ENCODE results near the gene LRIG2.

DNA sequence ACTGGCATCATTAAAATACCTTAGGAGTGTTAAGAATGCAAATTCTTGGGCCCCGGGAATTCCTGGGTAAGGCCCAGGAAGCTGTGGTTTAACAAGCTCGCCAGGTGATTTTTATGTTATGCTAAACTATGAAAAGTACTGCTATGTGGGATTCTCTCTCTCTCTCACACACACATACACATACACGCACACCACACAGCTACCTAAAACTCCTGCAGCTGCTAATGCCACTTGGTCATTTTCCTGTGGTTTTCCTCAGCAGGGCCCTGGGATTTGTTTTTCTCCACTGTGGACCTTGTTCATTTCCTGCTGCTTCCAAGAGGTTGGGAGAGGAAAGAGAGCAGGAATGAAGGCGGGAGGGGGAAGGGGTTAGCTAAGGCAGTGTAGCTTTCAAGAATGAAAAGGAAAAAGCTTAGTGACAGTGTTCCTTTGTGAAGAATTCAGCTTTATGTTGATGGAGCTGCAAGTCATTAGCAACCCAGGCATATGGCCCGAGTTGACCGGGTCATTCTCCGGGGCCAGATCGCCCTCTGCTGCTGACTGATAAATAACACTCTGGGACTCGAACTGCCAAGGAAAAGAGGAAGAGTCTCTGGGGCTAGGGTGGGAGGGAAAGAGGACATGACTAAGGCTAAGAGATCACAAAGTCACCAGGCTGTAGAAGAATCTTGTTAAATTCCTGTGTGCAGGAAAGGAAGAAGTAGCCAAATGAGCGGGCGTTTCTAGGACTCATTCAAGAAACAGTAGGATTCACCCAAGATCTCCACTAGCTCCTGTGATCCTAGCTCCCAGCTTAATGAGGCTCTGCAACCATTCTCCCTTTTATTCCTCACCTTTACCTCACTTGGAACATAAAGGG lies 30.5 kb upstream of the LRIG2 start:
- no peak for TF ChIP-seq POLR2A (IDR thresholded peaks at IDR 0.05; ENCODE audit: low read depth, low read length)
- TF ChIP-seq POLR2AphosphoS5 (IDR thresholded peaks at IDR 0.05; ENCODE audit: low read depth, low read length): no peak
- no peak for TF ChIP-seq TAF1 (IDR thresholded peaks at IDR 0.05; ENCODE audit: borderline replicate concordance, low read depth, low read length)
